ENCODE data around the gene ATP2B3.

The ATP2B3 gene

GRCh38 chrX:153562546-153562945 is 45.1 kb downstream of the ATP2B3 start:
- Histone ChIP-seq H3K9ac (ENCODE audit: low read depth in 1 of 2, low read length in 2 of 2) (no peak overlapping the region), H3K36me3 (ENCODE audit: control insufficient read depth in 2 of 2, insufficient read depth in 2 of 2, low read length in 2 of 2) (no peaks in the 10 kb centered on the region), H3K27ac (ENCODE audit: low read depth in 2 of 2, low read length in 2 of 2) (no peak overlapping the region), H3K27me3 (ENCODE audit: control insufficient read depth in 2 of 2, insufficient read depth in 2 of 2, low read length in 2 of 2) (peaks cover 3 to 5% of the 10 kb centered on the region in 2 donors), H3K4me1 (ENCODE audit: control insufficient read depth in 2 of 2, insufficient read depth in 2 of 2, low read length in 2 of 2) (no peaks in the 10 kb centered on the region), H3K4me3 (ENCODE audit: low read length in 2 of 2) (no peak overlapping the region), H3K9me3 (ENCODE audit: control insufficient read depth in 2 of 2, low read length in 2 of 2) (no peaks in the 10 kb centered on the region)

GRCh38 chrX:153564047-153564606 is 46.7 kb downstream of the ATP2B3 start:
- Histone ChIP-seq H3K4me1 (ENCODE audit: control insufficient read depth in 2 of 2, insufficient read depth in 2 of 2, low read length in 2 of 2) (no peaks in the 10 kb centered on the region), H3K4me3 (ENCODE audit: low read length in 2 of 2) (no peak overlapping the region), H3K27me3 (ENCODE audit: control insufficient read depth in 2 of 2, insufficient read depth in 2 of 2, low read length in 2 of 2) (peaks cover 0 to 5% of the 10 kb centered on the region in 2 donors), H3K36me3 (ENCODE audit: control insufficient read depth in 2 of 2, insufficient read depth in 2 of 2, low read length in 2 of 2) (no peaks in the 10 kb centered on the region), H3K9me3 (ENCODE audit: control insufficient read depth in 2 of 2, low read length in 2 of 2) (no peaks in the 10 kb centered on the region), H3K9ac (ENCODE audit: low read depth in 1 of 2, low read length in 2 of 2) (no peak overlapping the region), H3K27ac (ENCODE audit: low read depth in 2 of 2, low read length in 2 of 2) (no peak overlapping the region)

- H3K4me3 ChIP-seq (ENCODE audit: low read length in 2 of 2), result no peak overlapping the region
- no peak overlapping the region for H3K9ac ChIP-seq (ENCODE audit: low read depth in 1 of 2, low read length in 2 of 2)
- H3K27ac ChIP-seq (ENCODE audit: low read depth in 2 of 2, low read length in 2 of 2), result no peak overlapping the region
- no peaks in the 10 kb centered on the region for H3K36me3 ChIP-seq (ENCODE audit: control insufficient read depth in 2 of 2, insufficient read depth in 2 of 2, low read length in 2 of 2)
- peaks cover 0 to 5% of the 10 kb centered on the region in 2 donors for H3K27me3 ChIP-seq (ENCODE audit: control insufficient read depth in 2 of 2, insufficient read depth in 2 of 2, low read length in 2 of 2)
- H3K9me3 ChIP-seq (ENCODE audit: control insufficient read depth in 2 of 2, low read length in 2 of 2), result no peaks in the 10 kb centered on the region
- H3K4me1 ChIP-seq (ENCODE audit: control insufficient read depth in 2 of 2, insufficient read depth in 2 of 2, low read length in 2 of 2), result no peaks in the 10 kb centered on the region
These were observed 48.6 kb downstream of the ATP2B3 start for GRCh38 chrX:153565996-153566580.

GRCh38 chrX:153568451-153569011 is 51.1 kb downstream of the ATP2B3 start:
- no peak overlapping the region for H3K27ac ChIP-seq (ENCODE audit: low read depth in 2 of 2, low read length in 2 of 2)
- H3K9ac ChIP-seq (ENCODE audit: low read depth in 1 of 2, low read length in 2 of 2), result no peak overlapping the region
- no peaks in the 10 kb centered on the region for H3K36me3 ChIP-seq (ENCODE audit: control insufficient read depth in 2 of 2, insufficient read depth in 2 of 2, low read length in 2 of 2)
- peaks cover under 1 to 2% of the 10 kb centered on the region in 2 donors for H3K27me3 ChIP-seq (ENCODE audit: control insufficient read depth in 2 of 2, insufficient read depth in 2 of 2, low read length in 2 of 2)
- H3K4me3 ChIP-seq (ENCODE audit: low read length in 2 of 2), result no peak overlapping the region
- H3K9me3 ChIP-seq (ENCODE audit: control insufficient read depth in 2 of 2, low read length in 2 of 2), result no peaks in the 10 kb centered on the region
- H3K4me1 ChIP-seq (ENCODE audit: control insufficient read depth in 2 of 2, insufficient read depth in 2 of 2, low read length in 2 of 2), result no peaks in the 10 kb centered on the region

GRCh38 chrX:153569475-153569874 is 52.0 kb downstream of the ATP2B3 start:
- Histone ChIP-seq H3K36me3 (ENCODE audit: control insufficient read depth in 2 of 2, insufficient read depth in 2 of 2, low read length in 2 of 2) (no peaks in the 10 kb centered on the region), H3K27ac (ENCODE audit: low read depth in 2 of 2, low read length in 2 of 2) (no peak overlapping the region), H3K9me3 (ENCODE audit: control insufficient read depth in 2 of 2, low read length in 2 of 2) (no peaks in the 10 kb centered on the region), H3K4me3 (ENCODE audit: low read length in 2 of 2) (no peak overlapping the region), H3K27me3 (ENCODE audit: control insufficient read depth in 2 of 2, insufficient read depth in 2 of 2, low read length in 2 of 2) (peaks cover 7 to 8% of the 10 kb centered on the region in 2 donors), H3K9ac (ENCODE audit: low read depth in 1 of 2, low read length in 2 of 2) (no peak overlapping the region), H3K4me1 (ENCODE audit: control insufficient read depth in 2 of 2, insufficient read depth in 2 of 2, low read length in 2 of 2) (no peaks in the 10 kb centered on the region)

- no peaks in the 10 kb centered on the region for H3K9me3 ChIP-seq (ENCODE audit: control insufficient read depth in 2 of 2, low read length in 2 of 2)
- H3K4me3 ChIP-seq (ENCODE audit: low read length in 2 of 2), result no peak overlapping the region
- H3K27ac ChIP-seq (ENCODE audit: low read depth in 2 of 2, low read length in 2 of 2), result no peak overlapping the region
- H3K4me1 ChIP-seq (ENCODE audit: control insufficient read depth in 2 of 2, insufficient read depth in 2 of 2, low read length in 2 of 2), result no peaks in the 10 kb centered on the region
- peaks cover 7 to 9% of the 10 kb centered on the region in 2 donors for H3K27me3 ChIP-seq (ENCODE audit: control insufficient read depth in 2 of 2, insufficient read depth in 2 of 2, low read length in 2 of 2)
- H3K36me3 ChIP-seq (ENCODE audit: control insufficient read depth in 2 of 2, insufficient read depth in 2 of 2, low read length in 2 of 2), result no peaks in the 10 kb centered on the region
- no peak overlapping the region for H3K9ac ChIP-seq (ENCODE audit: low read depth in 1 of 2, low read length in 2 of 2)
These were observed 54.1 kb downstream of the ATP2B3 start for GRCh38 chrX:153571534-153571908.

- no peaks in the 10 kb centered on the region for H3K9me3 ChIP-seq (ENCODE audit: control insufficient read depth in 2 of 2, low read length in 2 of 2)
- H3K27ac ChIP-seq (ENCODE audit: low read depth in 2 of 2, low read length in 2 of 2), result no peak overlapping the region
- H3K4me1 ChIP-seq (ENCODE audit: control insufficient read depth in 2 of 2, insufficient read depth in 2 of 2, low read length in 2 of 2), result no peaks in the 10 kb centered on the region
- no peaks in the 10 kb centered on the region for H3K36me3 ChIP-seq (ENCODE audit: control insufficient read depth in 2 of 2, insufficient read depth in 2 of 2, low read length in 2 of 2)
- H3K27me3 ChIP-seq (ENCODE audit: control insufficient read depth in 2 of 2, insufficient read depth in 2 of 2, low read length in 2 of 2), result peaks cover 5 to 9% of the 10 kb centered on the region in 2 donors
- H3K9ac ChIP-seq (ENCODE audit: low read depth in 1 of 2, low read length in 2 of 2), result no peak overlapping the region
- H3K4me3 ChIP-seq (ENCODE audit: low read length in 2 of 2), result no peak overlapping the region
These were observed 55.2 kb downstream of the ATP2B3 start for GRCh38 chrX:153572601-153573000.

GRCh38 chrX:153573984-153574383 is 56.5 kb downstream of the ATP2B3 start:
- H3K27ac ChIP-seq (ENCODE audit: low read depth in 2 of 2, low read length in 2 of 2), result no peak overlapping the region
- H3K9me3 ChIP-seq (ENCODE audit: control insufficient read depth in 2 of 2, low read length in 2 of 2), result no peaks in the 10 kb centered on the region
- H3K4me3 ChIP-seq (ENCODE audit: low read length in 2 of 2), result no peak overlapping the region
- no peaks in the 10 kb centered on the region for H3K36me3 ChIP-seq (ENCODE audit: control insufficient read depth in 2 of 2, insufficient read depth in 2 of 2, low read length in 2 of 2)
- no peaks in the 10 kb centered on the region for H3K4me1 ChIP-seq (ENCODE audit: control insufficient read depth in 2 of 2, insufficient read depth in 2 of 2, low read length in 2 of 2)
- no peak overlapping the region for H3K9ac ChIP-seq (ENCODE audit: low read depth in 1 of 2, low read length in 2 of 2)
- peaks cover 5 to 9% of the 10 kb centered on the region in 2 donors for H3K27me3 ChIP-seq (ENCODE audit: control insufficient read depth in 2 of 2, insufficient read depth in 2 of 2, low read length in 2 of 2)

- no peaks in the 10 kb centered on the region for H3K9me3 ChIP-seq (ENCODE audit: control insufficient read depth in 2 of 2, low read length in 2 of 2)
- H3K4me1 ChIP-seq (ENCODE audit: control insufficient read depth in 2 of 2, insufficient read depth in 2 of 2, low read length in 2 of 2), result no peaks in the 10 kb centered on the region
- no peaks in the 10 kb centered on the region for H3K36me3 ChIP-seq (ENCODE audit: control insufficient read depth in 2 of 2, insufficient read depth in 2 of 2, low read length in 2 of 2)
- H3K4me3 ChIP-seq (ENCODE audit: low read length in 2 of 2), result no peak overlapping the region
- no peak overlapping the region for H3K27ac ChIP-seq (ENCODE audit: low read depth in 2 of 2, low read length in 2 of 2)
- peaks cover 9 to 10% of the 10 kb centered on the region in 2 donors for H3K27me3 ChIP-seq (ENCODE audit: control insufficient read depth in 2 of 2, insufficient read depth in 2 of 2, low read length in 2 of 2)
- H3K9ac ChIP-seq (ENCODE audit: low read depth in 1 of 2, low read length in 2 of 2), result no peak overlapping the region
These were observed 58.9 kb downstream of the ATP2B3 start for GRCh38 chrX:153576239-153576870.

- H3K27me3 ChIP-seq (ENCODE audit: control insufficient read depth in 2 of 2, insufficient read depth in 2 of 2, low read length in 2 of 2), result peaks cover 9 to 10% of the 10 kb centered on the region in 2 donors
- no peak overlapping the region for H3K4me3 ChIP-seq (ENCODE audit: low read length in 2 of 2)
- H3K9ac ChIP-seq (ENCODE audit: low read depth in 1 of 2, low read length in 2 of 2), result no peak overlapping the region
- no peaks in the 10 kb centered on the region for H3K9me3 ChIP-seq (ENCODE audit: control insufficient read depth in 2 of 2, low read length in 2 of 2)
- H3K27ac ChIP-seq (ENCODE audit: low read depth in 2 of 2, low read length in 2 of 2), result no peak overlapping the region
- H3K4me1 ChIP-seq (ENCODE audit: control insufficient read depth in 2 of 2, insufficient read depth in 2 of 2, low read length in 2 of 2), result no peaks in the 10 kb centered on the region
- H3K36me3 ChIP-seq (ENCODE audit: control insufficient read depth in 2 of 2, insufficient read depth in 2 of 2, low read length in 2 of 2), result no peaks in the 10 kb centered on the region
These were observed 59.5 kb downstream of the ATP2B3 start for GRCh38 chrX:153576961-153577360.
